HG03457 (cell line): ENCODE measurements around the gene BMPER.

Source experiments
- ATAC-seq: cut with Tn5 transposase; IDR thresholded peaks from one replicate; pipeline ENCODE4 v1.9.1; 2021; ENCODE audit warnings: moderate number of reproducible peaks; ENCODE audit not compliant: unreplicated experiment

The BMPER gene

DNA sequence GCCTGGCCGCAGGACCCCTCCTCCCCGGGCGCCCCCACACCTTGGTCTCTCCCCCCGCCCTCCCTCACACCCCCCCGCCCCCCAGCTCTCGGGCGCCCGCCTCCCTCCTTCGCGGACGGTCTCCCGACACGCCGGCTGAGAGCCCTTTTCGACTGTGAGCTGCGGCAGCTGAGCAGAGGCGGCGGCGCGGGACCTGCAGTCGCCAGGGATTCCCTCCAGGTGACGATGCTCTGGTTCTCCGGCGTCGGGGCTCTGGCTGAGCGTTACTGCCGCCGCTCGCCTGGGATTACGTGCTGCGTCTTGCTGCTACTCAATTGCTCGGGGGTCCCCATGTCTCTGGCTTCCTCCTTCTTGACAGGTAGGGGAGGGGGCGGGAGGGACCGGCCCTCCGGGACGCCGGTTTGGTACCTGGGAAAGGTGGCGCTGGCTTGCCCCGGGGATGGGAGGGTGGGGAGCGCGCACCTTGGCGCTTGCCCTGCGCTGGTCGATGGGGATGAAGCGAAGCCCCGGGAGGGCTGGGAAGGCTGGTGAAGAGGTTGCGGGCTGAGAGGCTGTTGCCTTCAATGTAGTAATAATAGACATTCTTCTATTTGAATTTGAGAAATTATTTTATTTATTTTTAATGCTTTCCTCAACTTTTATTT lies at the start of gene BMPER:
Gene BMPER (plus strand): TSS at position 151 of the 644 bp plus-strand sequence. CDS start 75 bp downstream, at position 226.
- ATAC-seq, result no peak

DNA sequence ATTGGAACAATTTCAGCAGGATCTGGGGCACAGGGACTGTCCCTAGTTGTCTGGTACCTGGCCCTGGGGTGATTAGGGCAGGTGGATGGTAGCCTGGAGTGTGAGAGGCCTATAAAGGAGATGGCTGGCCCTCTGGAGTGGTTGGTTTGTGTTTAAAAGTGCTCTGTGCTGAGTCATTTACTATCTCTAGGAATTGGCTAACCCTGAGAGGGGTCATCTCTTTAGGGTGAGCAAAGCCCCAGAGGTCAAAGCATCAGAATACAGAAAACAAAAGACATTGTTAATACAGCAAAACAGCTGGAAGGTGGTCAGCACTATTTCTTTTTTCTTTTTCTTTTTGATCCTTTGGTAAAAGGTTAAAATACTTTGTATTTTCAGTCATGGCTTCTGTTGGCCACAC lies 43.4 kb upstream of the BMPER start:
- no peak for ATAC-seq

DNA sequence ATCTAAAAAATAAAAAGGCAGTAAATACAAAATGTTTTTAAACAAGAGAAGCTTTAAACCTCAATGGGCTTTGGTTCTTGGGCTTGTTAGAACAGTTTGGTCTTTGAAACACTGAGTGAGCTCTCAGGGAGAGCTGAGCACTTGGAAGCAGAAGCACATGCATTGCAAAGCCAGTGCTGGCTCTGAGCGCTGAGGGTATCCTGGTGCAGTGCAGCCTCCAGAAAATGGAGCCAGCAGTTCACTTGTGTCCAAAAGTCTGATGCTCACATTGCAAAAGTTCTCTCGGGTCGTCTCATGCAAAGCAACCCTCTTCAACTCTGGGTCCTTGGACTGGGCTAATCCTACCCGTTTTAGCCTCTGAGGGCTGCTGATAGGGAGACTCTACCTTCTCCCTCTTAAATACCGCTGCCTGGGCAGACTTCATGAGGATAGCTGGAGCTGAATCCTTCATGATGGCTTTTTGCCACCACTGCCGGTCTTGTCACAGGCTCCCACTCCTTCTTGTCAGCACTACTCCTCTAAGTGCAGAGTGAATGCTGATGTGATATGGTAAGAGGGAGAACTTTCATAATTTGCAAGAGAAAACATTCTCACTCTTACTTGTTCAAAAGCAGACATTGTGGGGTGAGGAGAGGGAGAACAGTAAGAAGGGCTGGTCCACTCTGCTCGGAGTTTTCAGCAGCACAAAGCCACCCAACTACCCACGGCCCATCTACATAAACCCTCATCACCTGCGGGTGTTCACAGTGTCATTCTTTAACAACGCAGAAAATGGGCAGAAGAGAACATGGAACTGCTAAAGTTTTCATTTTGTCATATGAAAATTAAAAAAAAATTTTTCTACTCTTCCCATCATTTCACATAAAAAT lies 42.2 kb upstream of the BMPER start:
- no peak for ATAC-seq

DNA sequence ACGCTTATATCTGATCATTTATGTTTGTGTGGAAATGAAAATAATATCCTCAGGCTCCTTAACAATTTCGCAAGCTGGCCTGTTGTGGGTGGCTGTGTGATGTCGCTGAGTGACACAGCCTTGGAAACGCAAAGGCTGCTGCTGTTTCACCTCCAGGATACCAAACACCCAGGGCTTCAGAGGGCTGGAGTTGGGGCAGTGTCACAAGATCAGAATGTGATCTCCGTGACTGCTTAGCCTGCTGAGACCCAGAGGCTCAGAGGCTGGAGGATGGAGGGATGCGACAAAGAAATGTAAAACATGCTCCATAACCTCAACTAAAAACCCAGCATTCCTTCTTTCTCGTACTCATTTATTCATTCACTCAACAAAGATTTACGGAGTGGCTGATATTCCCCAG lies 37.2 kb upstream of the BMPER start:
- ATAC-seq, result no peak

DNA sequence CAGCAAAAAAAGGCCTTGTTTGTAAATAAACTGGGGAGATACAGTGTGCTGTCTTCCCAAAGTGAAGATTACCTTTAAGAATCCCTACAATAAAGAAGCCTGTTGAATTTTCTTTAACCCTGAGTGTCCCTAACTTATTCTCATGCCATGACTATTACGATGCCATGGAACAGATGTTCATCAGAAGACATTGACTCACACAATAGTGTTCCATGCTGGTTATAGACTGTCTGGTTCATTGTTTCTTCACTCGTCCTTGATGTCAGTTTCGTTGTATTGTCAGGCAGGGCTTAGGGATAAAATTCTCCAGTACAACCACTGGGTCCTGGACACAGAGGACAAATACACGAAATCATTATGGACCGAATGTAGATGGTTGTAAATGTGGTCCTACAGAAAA lies 36.2 kb upstream of the BMPER start:
- no peak for ATAC-seq

DNA sequence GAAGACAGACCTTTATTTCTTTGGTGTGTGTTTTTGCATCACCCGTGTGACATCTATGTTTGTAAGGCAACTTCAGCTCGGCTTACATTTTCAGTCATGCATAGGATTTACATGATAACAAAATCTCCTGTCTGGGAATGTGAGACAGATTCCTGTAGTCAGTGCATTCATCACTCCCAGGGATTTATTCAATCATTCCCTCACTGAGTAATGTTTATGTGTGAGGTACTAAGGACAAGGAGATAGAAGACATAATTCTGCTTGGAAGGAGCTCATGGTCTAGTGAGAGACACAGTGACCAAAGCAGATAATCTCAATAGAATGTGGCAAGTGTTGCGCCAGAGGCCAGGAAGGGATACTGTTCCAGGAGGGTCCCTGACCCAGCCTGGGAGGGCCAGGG lies 35.2 kb upstream of the BMPER start:
- no peak for ATAC-seq

DNA sequence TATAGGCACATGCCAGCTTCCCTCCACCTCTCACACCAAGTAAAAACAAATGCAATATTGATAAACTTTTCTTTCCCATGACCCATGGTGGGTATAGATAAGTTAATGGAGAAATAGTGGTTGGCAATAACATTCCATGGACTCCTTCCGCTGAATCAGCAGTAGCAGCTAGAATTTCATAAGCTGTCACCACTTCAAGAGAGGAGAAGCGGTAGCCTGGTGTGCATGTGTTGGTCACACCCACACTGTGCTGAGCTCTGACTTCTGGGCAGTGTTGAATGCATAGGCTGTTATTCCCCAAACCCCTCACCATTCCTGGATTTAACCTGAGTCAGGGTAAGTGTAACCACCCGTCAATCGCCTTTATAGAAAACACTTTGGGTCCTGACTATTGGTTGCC lies 32.5 kb upstream of the BMPER start:
- no peak for ATAC-seq

DNA sequence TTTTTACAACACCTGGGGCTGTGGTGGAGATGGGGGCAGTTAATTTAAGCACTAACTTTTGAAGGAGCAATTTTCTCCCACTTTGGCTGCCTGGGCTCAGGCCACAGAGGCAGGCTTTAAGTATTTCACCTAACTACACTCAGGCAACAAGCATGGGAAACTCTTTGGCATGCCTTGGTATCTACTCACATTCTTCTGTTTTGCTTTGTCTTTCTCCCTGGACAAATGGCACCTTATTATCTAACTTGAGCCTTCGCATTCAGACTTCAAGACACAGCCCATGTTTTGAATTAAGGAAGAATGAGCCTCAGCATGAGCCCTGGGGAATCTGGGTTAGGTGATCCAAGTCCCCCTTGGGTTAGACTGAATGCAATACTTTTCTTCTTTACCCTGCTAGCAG lies 31.8 kb upstream of the BMPER start:
- ATAC-seq, result no peak

DNA sequence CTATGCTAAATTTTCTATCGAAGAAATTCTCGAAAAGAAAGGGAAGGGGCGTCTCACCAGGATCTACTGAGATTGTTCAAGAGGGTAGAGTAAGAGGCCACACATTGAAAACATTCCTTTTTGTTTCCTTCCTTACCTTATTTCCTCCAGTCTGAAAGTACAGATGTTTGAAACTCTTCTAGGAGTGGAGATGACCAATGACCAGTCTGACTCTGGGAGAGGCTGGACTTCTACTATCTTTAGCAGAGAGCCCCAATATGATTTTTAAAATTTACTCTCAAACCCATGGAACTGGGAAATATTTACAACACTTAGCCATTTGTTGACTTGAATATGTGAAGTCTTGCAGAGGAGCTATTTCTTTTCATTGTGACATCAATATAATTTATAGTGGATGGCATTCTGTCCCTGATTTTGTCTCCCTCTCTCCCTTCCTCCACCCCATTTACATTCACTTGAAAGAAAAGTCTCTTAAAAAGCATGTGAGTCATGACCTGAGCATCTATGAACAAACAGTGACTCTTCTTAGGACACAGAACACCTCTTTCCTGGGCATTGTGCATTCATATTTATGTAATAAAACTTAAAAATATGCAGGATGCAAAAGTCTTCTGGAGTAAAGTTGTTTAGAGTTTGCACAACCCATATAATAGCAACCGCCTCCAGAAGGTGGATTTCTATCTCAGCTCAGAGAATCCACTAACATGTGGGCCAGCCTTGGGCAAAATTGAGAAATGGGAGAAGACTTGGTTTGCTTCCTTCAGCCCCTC lies 31.2 kb upstream of the BMPER start:
- no peak for ATAC-seq

DNA sequence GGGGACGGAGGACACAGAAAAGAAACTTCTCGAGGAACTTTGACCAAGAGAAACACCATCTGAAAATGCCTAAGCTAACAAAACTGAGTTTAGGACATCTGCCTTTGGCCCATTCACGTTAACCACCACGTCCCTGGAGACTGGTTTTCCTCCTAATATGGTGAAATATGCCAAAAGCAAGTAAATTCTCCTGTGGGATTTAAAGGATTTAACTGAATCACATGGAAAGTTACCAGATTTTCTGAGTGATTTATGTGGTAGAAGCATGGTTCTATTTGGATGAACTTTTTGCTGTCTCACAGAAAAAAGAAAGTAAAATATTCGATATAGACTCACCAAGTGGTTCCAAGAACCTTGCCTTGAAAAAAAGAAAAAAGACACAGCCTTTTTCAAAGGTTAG lies 30.4 kb upstream of the BMPER start:
- no peak for ATAC-seq

DNA sequence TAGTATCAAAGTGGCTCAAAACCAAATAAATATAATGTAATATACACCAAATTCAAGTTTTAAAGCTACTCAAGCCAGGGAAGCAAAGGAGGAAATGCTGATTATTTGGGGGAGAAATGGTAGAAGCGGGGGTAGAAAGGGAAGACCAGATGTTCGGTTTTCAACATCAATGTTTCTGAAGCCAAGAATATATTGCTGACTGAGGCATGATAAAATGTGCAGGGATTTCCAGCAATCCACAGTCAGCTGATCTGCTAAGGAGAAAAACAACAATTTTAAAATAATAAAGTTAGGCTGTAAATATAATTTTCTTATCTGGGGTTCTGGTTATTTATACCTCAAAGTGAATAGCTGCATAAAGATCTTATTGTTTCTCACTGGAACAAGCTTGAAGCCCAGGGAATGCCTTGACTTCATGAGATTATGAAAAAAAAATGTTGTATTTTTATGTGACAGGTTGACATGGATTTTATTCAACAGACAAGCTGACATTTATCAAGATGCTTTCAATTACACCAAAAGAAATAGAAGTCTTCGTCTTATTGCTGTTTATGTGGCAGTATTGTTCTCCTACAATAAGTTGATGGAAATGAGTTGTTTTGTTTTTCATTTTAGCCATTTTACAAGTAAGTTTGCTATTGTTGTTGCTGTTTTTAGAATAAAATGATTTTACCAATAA lies 28.6 kb upstream of the BMPER start:
- ATAC-seq, result no peak

DNA sequence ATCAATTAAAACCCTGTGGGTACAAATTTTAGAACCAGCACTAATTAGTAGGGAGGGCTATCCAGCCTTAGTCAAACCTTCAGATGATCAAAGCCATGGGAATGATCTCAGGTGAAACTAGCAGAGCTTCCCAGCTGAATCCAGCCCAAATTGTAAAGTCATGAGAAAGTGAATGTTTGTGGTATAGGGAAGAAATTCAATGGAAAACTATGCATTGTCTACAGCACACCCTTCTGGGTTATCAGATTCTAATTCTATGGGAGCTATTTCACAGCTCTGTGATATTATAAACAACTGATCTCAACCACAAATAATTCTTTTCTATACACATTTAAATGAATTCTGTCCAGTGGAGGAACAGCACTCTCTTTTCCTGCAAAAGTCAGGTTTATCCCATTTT lies 24.6 kb upstream of the BMPER start:
- ATAC-seq, result no peak

DNA sequence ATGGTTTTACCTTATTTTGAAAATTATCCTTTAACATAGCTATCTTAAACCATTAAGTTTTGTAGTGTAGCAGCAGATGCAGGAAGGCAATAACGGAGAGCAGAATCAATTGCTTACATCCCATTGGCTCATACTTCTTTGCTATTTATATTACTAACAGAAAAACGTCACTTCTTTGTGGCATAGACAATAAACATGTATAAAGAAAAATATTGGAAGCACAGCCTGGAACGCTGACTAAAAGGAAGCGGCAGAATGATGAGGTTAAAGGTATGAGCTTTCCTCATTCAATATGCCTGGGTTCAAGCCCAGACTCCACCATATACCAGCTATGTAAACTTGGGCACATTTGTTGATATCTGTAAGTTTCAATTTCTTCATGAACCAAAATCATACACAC lies 24.0 kb upstream of the BMPER start:
- no peak for ATAC-seq

DNA sequence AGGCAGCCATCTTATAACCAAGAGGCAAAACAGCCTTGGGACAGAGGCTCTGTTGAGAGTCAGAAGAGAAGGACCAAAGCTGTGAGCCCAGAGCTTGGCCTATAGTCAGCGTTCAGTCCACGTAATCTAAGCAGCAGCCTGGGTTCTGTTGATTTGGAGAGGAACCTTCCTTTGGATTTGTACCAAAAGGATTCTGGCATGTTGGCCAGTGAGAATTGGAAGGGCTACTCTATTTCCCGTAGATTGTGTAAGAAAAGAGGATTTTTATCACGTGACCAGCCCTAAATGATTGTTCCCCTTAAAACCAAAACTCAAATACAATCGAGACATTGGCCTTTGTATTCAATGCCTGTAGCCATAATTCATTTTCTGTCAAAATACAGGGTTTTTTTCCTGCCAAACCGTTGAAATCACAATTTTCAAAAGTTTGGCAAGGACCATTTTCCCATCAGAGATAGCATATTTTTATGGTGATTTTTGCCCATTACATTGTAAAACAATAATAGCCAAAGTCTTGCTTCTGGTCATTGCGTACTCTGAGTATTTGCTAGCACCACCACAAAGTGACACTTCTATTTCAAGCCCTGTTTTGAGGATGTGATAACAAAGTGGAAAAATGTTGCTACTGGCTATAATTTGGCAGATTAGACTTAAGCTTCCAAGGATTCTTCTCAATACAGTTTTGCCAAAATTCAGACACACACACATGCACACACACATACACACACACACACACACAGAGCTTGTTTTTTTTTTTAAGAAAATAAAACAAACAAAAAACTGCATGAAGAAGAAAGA lies 23.1 kb upstream of the BMPER start:
- no peak for ATAC-seq

DNA sequence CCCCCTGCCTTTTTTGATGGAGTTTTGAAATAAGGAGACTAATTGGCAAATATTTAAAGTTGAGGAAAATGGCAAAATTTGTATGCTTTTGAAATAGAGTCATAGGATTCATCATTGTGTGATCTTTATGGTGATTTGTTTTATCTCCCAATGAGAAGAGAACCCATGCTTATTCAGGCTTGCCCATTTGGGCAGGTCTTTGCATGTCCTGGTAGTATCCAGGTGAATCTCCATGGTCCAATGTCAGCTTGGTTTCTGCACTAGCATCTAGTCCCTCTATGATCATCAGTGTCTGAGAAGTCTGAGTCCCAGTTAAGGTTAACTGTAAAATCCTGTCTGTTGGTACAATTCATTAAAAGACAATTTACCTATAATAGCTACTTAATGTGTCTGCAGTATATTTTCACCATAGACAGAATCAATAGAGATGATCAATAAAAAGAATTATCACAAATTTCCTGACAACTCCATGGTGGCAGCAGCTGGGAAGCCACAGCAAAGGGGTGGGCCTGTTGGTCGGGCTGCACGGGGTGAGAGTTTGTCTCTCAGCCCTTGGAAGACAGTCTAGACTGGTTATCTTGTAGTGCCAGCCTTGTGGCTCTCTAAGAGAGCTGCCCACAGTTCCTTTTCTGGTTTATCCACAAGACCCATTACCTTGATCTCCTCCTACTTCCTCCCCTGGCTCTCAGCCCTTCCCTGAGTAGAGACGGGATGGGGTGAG lies 22.2 kb upstream of the BMPER start:
- no peak for ATAC-seq

DNA sequence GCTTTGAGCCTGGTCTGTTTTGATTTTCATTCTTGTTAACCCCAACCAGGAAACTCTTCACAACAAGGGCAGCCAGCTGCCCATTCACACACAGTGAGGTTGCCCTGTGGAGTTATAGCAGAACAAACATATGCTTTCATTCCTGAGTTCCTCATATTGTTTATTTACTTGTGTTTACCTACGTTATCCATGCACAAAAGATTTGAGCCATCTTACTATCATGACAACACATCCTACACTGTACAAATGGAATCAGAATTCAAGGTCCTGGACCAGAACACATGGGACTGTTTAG lies 21.7 kb upstream of the BMPER start:
- no peak for ATAC-seq

DNA sequence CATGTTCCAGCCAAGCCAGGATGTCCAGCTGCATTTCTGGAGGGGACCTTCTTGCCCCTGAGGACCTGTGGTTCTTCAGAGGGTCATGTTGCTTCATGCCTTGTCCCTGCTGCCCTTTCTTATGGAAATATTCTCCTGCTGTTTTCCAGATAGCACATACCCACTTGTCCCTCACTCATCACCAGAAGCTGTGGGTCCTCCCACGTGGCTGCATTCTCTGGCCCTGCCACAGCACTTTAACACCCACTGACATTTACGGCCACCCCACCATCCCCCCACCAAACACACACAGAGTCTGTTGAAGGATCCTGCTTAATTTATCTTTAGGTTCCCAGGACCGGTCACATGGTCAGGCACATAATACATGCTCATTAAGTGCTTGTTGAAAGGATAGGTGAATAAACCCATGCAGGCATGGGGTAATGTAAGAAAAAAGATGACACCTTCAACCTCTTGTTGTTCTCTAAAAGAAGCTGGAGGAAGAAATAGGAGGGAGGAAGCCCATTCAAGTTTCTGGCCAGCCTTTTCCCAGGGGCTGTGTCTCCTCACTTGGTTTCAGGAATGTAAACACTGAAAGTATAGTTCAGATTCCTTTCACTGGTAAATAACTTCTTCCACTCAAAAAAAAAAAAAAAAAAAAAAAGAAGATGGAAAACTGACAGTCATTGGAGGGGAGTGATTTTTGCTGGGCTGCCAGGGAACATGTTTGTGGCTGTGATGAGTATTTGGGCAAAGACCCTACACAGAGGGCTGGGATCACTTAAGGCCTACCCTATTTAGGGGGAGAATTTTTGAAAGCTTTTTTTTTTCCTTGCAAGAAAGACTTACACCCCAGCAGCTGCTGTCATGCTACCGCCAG lies 19.8 kb upstream of the BMPER start:
- ATAC-seq, result no peak

DNA sequence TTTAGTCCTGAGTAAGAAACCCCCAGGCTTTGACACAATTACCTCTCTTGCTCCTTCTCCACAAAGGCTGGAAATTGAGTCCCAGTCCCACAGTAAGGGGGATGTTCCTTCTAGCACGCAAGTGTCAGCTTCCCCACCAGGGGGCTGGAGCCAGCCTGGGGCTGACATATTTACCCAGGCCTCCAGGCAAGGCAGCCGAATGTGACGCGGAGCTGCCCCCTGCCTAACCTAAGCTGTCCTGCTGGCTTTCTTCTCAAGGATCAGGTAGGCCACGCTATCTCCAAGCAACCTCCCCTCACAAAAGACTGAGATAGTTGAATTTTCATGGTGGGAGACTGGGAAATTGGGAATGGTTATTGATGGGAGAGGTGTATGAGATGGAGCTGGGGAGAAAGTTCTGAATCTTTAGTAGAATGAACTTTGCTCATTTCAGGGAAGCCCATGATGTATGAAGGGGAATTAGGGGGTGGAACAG lies 19.2 kb upstream of the BMPER start:
- ATAC-seq, result no peak
